Stimulated activated CD4-positive, alpha-beta T cell treated with anti-CD3 and anti-CD28 coated beads, Interleukin-4, amount 100 ng/mL, for 1 hour (primary cell): ENCODE data around the gene CDC42EP5.

ENCODE experiments used
- DNase-seq: peaks from one replicate; pipeline ENCODE4 v3.0.0-alpha.2; 2020

The CDC42EP5 gene

DNA sequence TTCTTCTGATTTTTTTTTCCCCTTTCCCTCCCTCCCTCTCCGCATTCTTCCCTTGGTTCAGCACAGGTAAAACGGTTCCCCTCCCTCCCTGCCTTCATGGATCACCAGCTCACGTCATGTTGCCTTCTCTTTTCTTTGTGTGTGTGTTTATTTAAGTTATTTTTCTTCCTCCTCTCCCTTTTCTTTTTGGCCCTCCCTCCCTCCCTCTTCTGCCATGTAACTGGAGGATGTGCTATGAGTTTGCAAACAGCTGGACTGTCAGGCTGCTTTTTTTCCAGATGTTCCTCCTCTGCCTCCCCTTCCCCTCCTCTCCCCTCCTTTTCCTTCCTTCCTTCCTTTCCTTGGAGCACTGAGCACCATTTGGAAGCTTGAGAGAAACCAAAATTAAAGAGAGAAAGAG, 11.5 kb downstream of the CDC42EP5 start:
- no peak for DNase-seq

DNA sequence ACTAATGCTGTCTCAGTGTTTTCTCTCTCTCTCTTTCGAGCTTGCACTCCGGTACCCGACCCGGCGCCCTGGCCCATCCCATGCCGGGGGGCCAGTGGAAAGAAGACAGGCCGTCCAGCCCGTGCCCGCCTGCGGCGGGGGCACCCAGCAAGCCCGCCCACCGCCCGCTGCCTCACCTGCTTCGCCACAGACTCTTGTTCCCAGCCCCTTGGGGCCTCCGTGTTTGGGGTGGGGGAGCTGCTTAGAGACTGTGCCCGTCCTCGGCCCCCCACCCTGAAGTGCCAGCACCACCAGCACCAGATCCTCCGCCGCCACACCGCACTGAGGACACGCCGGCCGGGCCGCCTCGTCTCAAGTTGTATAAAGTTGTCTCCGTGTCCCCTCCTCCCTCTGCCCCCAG, 11.9 kb downstream of the CDC42EP5 start:
- DNase-seq, result no peak

DNA sequence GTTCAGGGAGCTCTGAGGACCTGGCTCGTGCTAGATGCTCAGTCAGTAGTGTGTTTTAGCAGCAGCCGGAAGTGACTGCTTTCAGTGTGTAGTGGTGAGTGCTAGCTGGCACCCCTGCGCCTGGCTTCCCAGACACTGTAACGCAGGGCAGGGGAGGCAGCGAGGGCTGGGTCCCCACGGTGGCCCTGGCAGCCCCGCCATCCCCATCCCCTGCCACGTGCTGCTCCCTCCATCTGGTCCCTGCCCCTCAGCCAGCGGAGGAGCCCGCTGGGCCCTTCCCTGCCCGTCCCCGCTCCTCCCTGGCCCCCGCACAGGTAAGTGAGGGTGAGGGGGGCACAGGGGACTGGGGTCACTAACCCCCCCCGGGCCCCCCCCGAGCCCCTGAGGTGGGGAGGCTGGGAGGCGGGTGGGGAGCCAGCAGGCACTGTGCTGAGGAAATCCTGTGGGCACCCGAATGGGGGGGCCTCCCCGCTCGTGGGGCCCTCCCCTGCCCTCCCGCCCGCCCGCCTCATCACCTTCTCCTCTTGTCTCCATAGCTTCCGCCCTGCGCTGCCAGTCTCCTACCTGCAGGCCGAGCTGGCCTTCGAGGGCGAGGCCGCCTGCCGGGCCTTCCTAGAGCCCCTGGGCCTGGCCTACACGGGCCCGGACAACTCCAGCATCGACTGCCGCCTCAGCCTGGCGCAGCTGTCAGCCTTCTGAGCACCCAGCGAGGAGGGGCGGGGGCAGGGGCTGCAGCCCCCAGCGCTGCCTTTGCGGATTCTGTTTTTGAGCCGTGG, 12.7 kb downstream of the CDC42EP5 start:
- DNase-seq, result no peak

DNA sequence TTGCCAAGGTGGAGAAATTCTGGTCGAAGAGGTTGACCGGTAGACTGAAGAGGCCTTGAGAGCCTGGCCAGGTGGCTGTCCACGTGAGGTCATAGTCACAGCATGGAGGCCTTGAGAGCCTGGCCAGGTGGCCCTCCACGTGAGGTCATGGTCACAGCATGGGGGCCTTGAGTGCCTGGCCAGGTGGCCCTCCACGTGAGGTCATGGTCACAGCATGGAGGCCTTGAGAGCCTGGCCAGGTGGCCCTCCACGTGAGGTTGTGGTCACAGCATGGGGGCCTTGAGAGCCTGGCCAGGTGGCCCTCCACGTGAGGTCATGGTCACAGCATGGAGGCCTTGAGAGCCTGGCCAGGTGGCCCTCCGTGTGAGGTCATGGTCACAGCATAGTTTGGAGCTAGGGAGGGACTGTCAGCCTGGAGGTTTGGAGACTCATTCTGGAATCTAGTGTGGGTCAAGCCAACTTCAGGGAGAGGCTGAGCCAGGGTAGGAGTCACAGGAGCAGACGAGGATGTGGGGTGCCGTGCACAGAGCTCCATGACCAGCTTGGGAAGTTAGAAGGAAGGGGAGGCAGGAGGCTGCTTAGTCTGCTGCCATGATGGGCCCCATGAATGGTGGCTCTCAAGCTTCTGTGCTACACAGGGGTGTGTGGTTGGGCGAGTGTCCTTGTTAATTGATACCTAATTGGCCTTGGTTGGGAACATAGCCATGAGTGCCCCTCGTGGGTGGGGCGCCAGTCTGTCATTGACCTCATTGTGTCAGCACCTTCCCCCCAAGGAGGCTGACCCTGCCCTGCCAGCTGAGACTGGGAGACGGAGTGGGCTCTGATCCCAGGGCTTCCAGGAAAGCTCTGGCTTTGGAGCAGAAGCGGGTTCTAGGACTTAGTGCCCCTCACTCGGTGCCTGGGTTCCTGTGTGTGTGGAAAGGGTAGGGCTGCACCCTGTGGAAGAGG, 13.5 kb downstream of the CDC42EP5 start:
- DNase-seq, result no peak

DNA sequence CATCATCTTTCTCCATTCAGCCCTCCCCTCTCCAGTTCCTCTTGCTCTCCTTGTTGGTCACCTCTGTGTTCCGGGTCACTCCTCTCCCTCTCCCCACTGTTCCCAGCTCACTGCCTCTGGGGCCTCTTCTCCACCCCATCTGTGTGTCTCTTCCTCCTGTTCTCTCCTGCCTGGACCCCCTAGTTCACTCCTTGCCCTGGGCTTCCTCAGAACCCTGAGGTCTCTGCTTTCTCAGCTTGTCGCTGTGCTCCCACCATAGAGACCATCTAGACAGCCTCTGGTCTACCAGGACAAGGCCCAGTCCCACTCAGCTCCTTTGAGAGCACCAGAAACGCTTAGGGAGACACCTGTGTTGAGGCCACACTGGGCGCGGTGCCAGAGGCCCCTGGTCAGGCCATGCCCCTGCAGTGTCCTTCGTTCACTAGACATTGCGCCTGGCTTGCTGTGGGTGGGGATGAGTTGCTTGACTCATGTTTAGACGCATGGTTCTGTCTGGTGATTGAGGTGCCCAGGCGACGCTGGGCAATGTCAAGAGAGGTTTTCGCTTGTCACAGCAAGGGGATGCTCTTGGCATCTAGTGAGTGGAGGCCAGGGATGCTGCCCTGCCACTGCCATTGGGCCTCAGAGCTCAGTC, 14.3 kb downstream of the CDC42EP5 start:
- no peak for DNase-seq

DNA sequence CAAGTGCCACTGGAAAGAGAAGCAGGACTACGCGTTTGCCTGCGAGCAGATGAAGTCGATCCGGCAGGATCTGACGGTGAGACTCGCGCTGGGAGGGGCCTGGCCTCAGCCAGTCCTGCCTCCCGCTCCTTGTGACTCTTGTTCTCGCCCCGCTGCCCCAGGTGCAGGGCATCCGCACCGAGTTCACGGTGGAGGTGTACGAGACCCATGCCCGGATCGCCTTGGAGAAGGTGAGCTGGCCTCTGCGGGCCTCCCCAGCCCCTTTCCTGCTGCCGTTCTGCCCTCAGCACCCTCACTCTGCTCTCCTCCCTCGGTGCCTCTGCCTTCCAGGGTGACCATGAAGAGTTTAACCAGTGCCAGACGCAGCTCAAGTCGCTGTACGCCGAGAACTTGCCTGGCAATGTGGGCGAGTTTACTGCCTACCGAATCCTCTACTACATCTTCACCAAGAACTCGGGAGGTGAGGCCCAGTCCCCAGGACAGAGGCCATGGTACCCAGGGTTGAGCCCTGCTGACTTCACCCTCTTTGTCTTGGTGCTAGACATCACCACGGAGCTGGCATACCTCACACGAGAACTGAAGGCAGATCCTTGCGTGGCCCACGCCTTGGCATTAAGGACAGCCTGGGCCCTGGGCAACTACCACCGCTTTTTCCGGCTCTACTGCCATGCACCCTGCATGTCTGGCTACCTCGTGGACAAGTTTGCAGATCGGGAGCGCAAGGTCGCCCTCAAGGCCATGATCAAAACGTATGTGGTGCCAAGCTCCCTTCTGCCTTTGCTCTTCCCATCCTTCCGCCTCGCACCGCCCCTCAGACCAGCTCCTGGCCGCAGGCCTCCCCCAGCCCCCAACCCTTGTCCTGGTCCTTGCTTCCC, 15.1 kb downstream of the CDC42EP5 start:
- DNase-seq, result no peak

DNA sequence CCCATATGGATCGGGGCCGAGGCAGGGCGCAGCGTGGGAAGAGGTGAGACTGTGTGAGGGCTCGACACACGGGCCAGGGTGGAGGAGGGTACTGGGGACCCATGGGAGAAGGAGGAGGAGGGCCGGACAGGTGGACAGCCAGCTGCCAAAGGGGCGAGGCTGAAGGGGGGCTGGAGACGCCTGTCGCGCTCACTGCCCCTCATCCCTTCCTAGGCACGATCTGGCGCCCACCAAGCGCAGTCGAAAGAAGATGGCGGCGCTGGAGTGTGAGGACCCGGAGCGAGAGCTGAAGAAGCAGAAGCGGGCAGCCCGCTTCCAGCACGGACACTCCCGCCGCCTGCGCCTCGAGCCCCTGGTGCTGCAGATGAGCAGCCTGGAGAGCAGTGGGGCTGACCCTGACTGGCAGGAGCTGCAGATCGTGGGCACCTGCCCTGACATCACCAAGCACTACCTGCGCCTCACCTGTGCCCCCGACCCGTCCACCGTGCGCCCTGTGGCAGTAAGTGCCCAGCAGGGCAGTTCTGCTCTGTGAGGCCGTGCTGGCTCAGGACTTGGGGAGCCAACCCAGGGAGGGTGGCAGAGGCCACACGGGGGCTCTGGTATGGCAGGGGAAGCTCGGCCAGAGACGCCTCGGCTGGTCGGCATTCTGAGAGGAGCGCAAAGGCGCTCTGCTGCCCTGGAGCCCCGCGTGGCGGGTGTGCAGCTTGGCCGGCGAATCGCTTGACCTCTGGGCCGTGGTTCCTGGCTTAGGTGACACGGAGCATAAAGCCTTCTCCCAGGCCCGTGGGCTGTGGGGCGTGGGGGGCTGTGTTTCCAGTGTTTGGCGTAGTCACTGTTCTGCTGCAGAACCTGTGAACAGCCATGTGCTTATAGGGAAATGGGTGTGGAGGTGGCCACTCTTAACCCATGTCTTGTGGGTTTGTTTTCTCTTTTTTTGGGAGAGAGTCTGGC, 16.4 kb downstream of the CDC42EP5 start:
- no peak for DNase-seq

DNA sequence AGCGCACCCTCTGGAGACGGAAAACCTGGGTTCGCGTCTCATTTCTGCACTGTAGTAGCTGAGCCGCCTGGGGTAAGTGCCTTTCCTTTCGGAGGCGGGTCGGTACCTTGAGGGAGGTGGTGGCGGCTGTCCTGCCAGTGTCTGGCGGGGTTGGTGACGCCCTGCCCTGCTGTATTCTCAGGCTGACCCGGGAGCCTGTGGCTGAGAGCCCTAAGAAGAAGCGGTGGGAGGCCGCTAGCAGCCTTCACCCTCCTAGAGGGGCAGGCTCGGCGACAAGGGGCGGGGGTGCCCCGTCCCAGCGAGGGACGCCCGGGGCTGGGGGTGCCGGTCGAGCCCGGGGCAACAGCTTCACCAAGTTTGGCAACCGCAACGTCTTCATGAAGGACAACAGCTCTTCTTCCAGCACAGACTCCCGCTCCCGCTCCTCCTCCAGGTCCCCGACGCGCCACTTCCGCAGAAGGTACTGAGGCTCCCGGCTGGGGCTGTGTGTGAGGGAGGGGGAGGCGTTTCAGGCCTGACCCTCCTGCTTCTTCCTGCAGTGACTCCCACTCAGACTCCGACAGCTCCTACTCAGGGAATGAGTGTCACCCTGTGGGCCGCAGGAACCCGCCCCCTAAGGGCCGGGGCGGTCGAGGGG, 17.2 kb downstream of the CDC42EP5 start:
- no peak for DNase-seq

DNA sequence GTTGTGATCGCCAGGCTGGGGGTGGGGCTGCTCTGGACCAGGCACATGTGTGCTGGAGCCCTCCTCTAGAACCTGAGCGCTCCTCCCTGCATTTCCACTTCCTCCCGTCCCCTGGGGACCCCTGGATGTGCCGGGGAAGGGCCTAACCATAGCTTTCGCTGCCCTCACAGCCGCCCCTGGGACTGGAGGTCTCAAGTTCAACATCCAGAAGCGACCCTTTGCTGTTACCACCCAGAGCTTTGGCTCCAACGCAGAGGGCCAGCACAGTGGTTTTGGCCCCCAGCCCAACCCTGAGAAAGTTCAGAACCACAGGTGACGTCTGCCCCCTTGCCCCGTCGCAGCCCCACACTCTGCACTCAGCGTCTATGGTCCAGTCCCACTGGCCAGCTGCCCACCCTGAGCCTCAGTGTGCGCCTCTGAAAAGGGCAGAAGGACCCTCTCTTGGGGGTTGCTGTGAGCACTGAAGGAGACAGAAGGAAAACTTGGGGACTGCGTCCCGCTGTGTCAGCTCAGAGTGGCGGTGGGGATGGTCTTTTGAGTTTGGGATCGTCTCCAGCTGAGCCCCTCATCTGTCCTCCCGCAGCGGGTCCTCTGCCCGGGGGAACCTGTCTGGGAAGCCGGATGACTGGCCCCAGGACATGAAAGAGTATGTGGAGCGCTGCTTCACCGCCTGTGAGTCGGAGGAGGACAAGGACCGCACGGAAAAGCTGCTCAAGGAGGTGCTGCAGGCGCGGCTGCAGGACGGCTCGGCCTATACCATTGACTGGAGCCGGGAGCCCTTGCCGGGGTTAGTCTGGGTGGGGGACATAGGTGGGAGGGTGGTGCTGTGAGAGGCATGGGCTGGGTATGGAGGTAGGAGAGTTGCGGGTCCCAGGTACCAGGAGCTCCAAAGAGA, 18.1 kb downstream of the CDC42EP5 start:
- DNase-seq, result no peak

DNA sequence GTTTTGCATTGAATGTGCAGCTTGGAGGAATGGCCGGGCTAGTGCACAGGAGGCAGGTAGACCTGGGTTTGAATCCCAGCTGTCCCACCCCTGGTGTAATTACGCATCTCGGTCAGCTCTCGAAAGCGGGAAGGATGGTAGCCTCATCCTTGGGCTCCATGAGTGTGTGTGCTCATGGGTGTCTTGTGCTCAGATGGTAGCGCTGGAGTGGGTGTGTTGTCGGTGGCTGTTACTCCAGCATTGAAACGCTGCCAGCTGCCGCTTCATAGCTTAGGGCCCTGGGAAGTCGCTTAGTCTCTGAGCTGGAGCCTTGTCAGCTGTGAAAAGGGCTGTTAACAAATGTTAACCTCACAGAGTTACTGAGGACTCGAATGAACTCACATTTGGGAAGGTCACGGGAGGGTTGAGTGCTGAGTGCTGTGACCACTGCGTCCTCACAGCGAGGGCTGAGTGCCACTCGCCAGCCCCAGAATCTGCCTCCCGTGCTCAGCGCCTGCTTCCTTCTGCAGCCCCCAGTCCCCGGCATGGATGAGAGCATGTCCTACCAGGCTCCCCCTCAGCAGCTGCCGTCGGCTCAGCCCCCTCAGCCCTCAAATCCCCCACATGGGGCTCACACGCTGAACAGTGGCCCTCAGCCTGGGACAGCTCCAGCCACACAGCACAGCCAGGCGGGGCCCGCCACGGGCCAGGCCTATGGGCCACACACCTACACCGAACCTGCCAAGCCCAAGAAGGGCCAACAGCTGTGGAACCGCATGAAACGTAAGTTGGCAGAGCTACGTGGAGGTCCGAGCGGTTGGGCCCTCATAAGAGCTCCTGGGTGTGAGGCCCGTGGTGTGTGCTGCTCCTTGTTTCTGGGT, 18.9 kb downstream of the CDC42EP5 start:
- no peak for DNase-seq

DNA sequence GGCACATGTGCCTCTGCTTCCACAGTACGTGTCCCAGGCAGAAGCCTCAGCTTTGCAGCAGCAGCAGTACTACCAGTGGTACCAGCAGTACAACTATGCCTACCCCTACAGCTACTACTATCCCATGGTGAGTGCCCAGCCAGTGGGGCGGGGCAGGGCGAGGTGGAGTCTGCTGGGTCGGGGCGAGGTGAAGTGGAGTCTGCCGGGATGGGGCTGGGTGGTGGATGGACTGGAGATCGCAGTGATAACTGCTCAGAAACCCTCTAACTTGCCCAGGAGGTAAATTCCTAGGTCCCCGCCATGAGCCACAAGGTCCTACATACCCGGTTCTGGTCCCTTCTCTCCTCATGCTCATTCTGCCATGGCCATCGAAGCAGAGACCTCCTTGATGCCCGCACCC, 20.5 kb downstream of the CDC42EP5 start:
- DNase-seq, result no peak

DNA sequence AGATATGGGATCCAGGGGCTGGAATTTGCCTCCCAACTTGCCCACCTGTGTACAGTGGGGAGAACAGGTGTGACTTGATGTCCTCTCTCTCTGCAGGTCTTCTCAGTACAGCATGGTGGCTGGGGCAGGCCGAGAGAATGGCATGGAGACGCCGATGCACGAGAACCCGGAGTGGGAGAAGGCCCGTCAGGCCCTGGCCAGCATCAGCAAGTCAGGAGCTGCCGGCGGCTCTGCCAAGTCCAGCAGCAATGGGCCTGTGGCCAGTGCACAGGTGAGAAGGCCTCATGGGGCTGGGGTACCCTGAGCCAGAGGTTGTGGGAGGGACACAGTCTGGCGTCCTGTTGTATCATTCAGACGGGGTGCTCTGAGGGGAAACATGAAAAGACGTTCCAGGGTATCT, 21.1 kb downstream of the CDC42EP5 start:
- no peak for DNase-seq

DNA sequence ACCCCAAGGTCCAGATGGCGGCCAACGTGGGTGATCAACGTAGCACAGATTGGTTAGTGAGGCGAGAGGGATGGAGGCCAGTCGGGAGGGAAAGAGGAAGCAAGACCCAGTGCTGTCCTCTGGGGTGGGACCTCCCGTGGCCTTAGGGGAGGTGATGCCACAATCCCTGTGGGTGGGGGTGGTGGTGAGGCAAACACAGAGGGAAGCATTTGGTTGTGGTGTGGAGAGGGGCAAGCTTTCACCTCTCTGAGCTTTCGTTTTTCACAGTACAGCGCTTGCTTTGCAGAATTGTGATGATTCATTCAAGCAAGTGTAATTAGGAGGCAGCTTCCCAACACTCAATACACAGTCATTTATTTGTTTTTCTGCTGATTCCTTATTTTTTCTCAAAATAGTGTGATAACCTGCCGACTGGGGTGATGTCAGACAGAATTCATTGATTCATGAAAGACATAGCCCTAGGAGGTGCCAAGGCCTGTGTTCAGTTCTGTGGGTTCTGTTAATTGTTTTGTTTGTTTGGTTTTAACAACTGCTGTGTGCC, 21.7 kb downstream of the CDC42EP5 start:
- no peak for DNase-seq

DNA sequence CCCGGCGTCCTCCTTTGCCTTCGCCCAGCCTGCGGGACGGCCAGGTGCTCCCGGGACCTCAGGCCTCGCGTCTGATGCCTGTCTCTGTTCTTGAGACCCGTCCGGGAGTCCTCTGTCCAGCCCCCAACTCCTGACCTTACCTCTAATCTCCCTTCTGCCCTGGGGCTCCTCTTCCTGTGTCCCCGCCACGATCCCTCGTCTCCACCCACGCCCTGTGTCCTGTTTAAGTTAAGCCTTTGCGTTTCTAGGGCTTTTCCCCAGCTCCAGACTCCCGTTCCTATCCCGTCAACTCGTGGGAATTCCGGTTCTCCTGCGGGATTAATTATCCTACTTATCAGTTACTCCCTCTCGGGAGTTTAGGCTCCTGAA, 23.4 kb downstream of the CDC42EP5 start:
- no peak for DNase-seq

DNA sequence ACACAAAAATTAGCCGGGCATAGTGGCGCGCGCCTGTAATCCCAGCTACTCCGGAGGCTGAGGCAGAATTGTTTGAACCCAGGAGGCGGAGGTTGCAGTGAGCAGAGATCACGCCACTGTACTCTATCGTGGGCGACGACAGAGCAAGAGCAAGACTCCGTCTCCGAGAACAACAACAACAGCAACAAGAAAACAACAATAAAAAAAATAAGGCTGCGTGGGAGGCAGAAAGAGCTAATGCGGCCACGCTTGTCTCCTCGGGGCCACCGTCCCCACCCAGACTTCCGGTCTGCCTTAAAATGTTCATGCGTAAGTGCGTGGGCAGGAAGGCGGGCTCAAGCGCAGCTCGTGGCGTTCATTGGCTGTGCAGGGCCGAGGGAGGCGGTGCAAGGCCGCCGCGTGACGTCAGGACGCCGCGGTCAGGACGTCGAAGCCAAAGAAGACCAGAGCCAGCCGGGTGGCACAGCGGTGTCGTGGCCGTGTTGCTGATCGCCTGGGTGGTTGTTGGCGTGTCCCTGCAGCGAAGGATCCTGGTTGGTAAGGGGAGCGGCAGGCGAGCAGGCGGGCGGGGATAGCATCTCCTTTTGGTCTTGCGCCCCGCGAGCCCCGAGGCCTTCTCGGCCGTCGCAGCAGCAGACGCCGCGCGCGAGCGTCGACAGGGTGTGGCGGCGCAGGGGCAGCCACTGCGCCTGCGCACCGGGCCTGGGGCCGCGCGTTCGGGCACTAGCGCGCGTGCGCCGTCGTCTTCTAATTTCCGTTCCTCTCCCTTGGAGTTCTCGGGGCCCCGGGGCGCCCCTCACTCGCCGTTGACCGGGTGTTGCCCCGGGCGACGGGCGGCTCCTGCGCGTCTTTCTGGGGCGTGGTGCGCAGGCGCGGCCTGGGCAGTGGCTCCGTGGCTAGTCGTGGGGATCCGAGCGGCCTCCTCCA, 24.1 kb downstream of the CDC42EP5 start, which contains the start of gene LENG8:
Gene LENG8, plus strand, starts transcription at position 426 of the 927 bp plus-strand sequence. CDS start 2,146 bp downstream, outside the sequence.
- peak; percentile 94 for DNase-seq

DNA sequence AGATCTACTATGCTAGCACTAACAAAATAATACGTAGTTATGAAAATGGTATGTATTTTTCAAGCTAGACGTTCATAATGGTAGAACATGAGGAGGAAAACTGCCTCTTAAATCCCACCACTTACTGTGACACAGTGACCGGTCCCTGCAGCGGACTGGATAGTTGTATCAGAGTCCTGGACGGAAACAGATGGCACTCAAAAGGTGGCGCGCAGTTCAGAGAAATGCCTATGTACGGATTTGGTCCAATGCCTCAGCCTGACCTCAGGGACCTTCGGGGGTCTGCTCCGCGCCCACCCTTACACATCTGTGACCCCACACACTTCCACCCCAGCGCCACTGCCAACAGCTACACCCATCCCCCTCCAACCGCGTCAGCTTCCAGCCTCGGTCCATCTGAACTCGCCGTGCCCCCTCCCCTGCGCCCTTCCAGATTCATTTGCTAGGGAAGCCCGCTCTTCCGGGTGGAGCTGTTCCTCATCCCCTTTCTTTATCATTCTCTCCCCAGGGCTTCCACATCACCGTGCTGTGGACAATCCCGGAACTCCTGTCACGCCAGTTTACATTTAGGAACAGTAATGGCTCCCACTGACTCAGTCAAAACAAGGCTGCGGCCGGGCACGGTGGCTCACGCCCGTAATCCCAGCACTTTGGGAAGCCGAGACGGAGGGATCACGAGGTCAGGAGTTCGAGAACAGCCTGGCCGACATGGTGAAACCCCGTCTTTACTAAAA, 24.9 kb downstream of the CDC42EP5 start:
- DNase-seq, result peak; percentile 49
